GM23338 (cell line): ENCODE measurements around the gene PTPN21. TPM values are rescaled to one million over a fixed set of nuclear protein-coding genes. Genes with fewer than 3 reads are reported as not detected.

Source experiments
- ATAC-seq: fragments of 200-7000 bp; cut with Tn5 transposase; 3 replicates; pipeline ENCODE4 v1.9.1; 2020
- DNase-seq: peaks from one replicate; pipeline ENCODE4 v3.0.0-alpha.2; 2015; ENCODE audit warnings: low spot score
- H2AFZ ChIP-seq: fragments of 200-600 bp; sonication (generic); 2 replicates; pipeline ENCODE4 v1.8.0; 2016; ENCODE audit warnings: antibody characterized with exemption, mild to moderate bottlenecking, moderate library complexity
- H3F3A ChIP-seq: fragments of 200-600 bp; sonication (generic); replicated peaks from 2 replicates; pipeline ENCODE4 v1.8.0; 2017; ENCODE audit warnings: antibody characterized with exemption, mixed run types, low read depth
- H3K27ac ChIP-seq: fragments of 200-600 bp; sonication (generic); 2 replicates; pipeline ENCODE4 v1.6.1; 2016; ENCODE audit warnings: low read depth
- H3K27me3 ChIP-seq: fragments of 200-600 bp; sonication (generic); 2 replicates; pipeline ENCODE4 v1.8.0; 2016; ENCODE audit warnings: mild to moderate bottlenecking, mixed run types, moderate library complexity; ENCODE audit not compliant: insufficient read depth
- H3K36me3 ChIP-seq: fragments of 200-600 bp; sonication (generic); 2 replicates; pipeline ENCODE4 v1.8.0; 2016; ENCODE audit warnings: mild to moderate bottlenecking; ENCODE audit not compliant: insufficient read depth
- H3K4me1 ChIP-seq: fragments of 200-600 bp; sonication (generic); 2 replicates; pipeline ENCODE4 v1.8.0; 2016; ENCODE audit warnings: mild to moderate bottlenecking, moderate library complexity; ENCODE audit not compliant: insufficient read depth
- H3K4me2 ChIP-seq: fragments of 200-600 bp; sonication (generic); 2 replicates; pipeline ENCODE4 v1.7.1; 2017; ENCODE audit warnings: mixed run types
- H3K4me3 ChIP-seq: fragments of 200-600 bp; sonication (generic); 2 replicates; pipeline ENCODE4 v1.6.1; 2016; ENCODE audit warnings: mixed run types
- H3K79me2 ChIP-seq: fragments of 200-600 bp; sonication (generic); replicated peaks from 2 replicates; pipeline ENCODE4 v1.8.0; 2017; ENCODE audit warnings: mild to moderate bottlenecking; ENCODE audit not compliant: insufficient read depth
- H3K9me2 ChIP-seq: fragments of 200-600 bp; sonication (generic); 2 replicates; pipeline ENCODE4 v1.8.0; 2017; ENCODE audit not compliant: insufficient read depth
- H4K20me1 ChIP-seq: fragments of 200-600 bp; sonication (generic); replicated peaks from 2 replicates; pipeline ENCODE4 v1.8.0; 2017; ENCODE audit warnings: mild to moderate bottlenecking; ENCODE audit not compliant: insufficient read depth
- H3K27ac Mint-ChIP-seq: 2 replicates; pipeline ENCODE4 v1.8.0; 2020; ENCODE audit warnings: inconsistent platforms, mild to moderate bottlenecking, moderate library complexity, mixed read lengths
- H3K27me3 Mint-ChIP-seq: 3 replicates; pipeline ENCODE4 v1.8.0; 2022; ENCODE audit warnings: low read depth, mild to moderate bottlenecking, moderate library complexity, mixed read lengths, inconsistent platforms; ENCODE audit not compliant: insufficient read depth, poor library complexity
- H3K36me3 Mint-ChIP-seq: 3 replicates; pipeline ENCODE4 v1.8.0; 2021; ENCODE audit warnings: low read depth, mild to moderate bottlenecking, inconsistent platforms, moderate library complexity, mixed read lengths
- H3K4me1 Mint-ChIP-seq: 3 replicates; pipeline ENCODE4 v1.8.0; 2020; ENCODE audit warnings: mild to moderate bottlenecking, inconsistent platforms, mixed read lengths
- H3K4me3 Mint-ChIP-seq: 3 replicates; pipeline ENCODE4 v1.8.0; 2021; ENCODE audit warnings: moderate library complexity, mild to moderate bottlenecking, inconsistent platforms, mixed read lengths
- H3K9me3 Mint-ChIP-seq: 3 replicates; pipeline ENCODE4 v1.8.0; 2020; ENCODE audit warnings: moderate library complexity, mild to moderate bottlenecking, inconsistent platforms, mixed read lengths
- CREB1 ChIP-seq: fragments of 250-450 bp; sonication (Bioruptor Pico); IDR thresholded peaks from 2 replicates; pipeline ENCODE4 v1.5.0; 2020; ENCODE audit warnings: low read depth, mild to moderate bottlenecking, moderate library complexity
- CTCF ChIP-seq, 2 experiments: fragments of 200-600 bp in 1 of 2; sonication (generic) in 1 of 2; conservative IDR thresholded peaks; 2 replicates each; pipeline versions ENCODE4 v1.5.1 to v1.6.1; 2016 to 2017; ENCODE audit warnings: antibody characterized with exemption in 2 of 2, low read depth in 2 of 2, mild to moderate bottlenecking in 2 of 2, moderate library complexity in 1 of 2
- ETS1 ChIP-seq: IDR thresholded peaks from 2 replicates; pipeline ENCODE4 v1.6.1; 2016; ENCODE audit warnings: antibody characterized with exemption
- EZH2 ChIP-seq: fragments of 200-600 bp; sonication (generic); IDR thresholded peaks from one replicate; pipeline ENCODE4 v1.8.0; 2017; ENCODE audit warnings: antibody characterized with exemption, mild to moderate bottlenecking, low read depth; ENCODE audit not compliant: unreplicated experiment
- EZH2phosphoT487 ChIP-seq: fragments of 200-600 bp; sonication (generic); IDR thresholded peaks from one replicate; pipeline ENCODE4 v1.8.1; 2018; ENCODE audit warnings: antibody characterized with exemption; ENCODE audit not compliant: unreplicated experiment
- JUNB ChIP-seq: IDR thresholded peaks from one replicate; pipeline ENCODE4 v1.6.1; 2016; ENCODE audit warnings: antibody characterized with exemption; ENCODE audit not compliant: unreplicated experiment
- NANOG ChIP-seq: IDR thresholded peaks from 2 replicates; pipeline ENCODE4 v1.6.1; 2016; ENCODE audit warnings: antibody characterized with exemption, borderline replicate concordance
- POLR2AphosphoS5 ChIP-seq: IDR thresholded peaks from 2 replicates; pipeline ENCODE4 v1.6.1; 2016; ENCODE audit warnings: antibody characterized with exemption, low read depth
- STAT1 ChIP-seq: IDR thresholded peaks from one replicate; pipeline ENCODE4 v1.6.1; 2016; ENCODE audit warnings: antibody characterized with exemption; ENCODE audit not compliant: unreplicated experiment
- ZNF114 ChIP-seq: fragments of 250-450 bp; sonication (Bioruptor Pico); IDR thresholded peaks from 2 replicates; pipeline ENCODE4 v1.5.0; 2020; ENCODE audit warnings: mild to moderate bottlenecking, moderate library complexity
- ZNF331 ChIP-seq: fragments of 250-450 bp; sonication (Bioruptor Pico); IDR thresholded peaks from 2 replicates; pipeline ENCODE4 v1.5.0; 2020; ENCODE audit warnings: low read depth, mild to moderate bottlenecking, moderate library complexity
- ZNF462 ChIP-seq: fragments of 250-450 bp; sonication (Bioruptor Pico); IDR thresholded peaks from 2 replicates; pipeline ENCODE4 v1.5.0; 2020; ENCODE audit warnings: mild to moderate bottlenecking, moderate library complexity
- polyA plus RNA-seq: library from polyadenylated mRNA; unstranded; fragments of >200 nt; fragmentation: Nextera tagmentation; extraction: Ambion mirVana; gene quantifications from 2 replicates; pipeline ENCODE4 v1.2.1, GENCODE V29; 2016
- total RNA-seq: library from RNA; depleted of rRNA; stranded (reverse); fragments of >200 nt; shearing (Covaris generic); gene quantifications from 2 replicates; pipeline ENCODE4 v1.2.3, GENCODE V29; 2014
- TF ChIP-seq, protein P1 (sequence below): IDR thresholded peaks from one replicate; pipeline ENCODE4 v1.6.1; 2018; ENCODE audit warnings: antibody characterized with exemption; ENCODE audit not compliant: unreplicated experiment

Gene PTPN21
- total and polyA plus RNA-seq, 2 experiments from 2014 or later, result 2.7 to 5.6 TPM

GRCh38 chr14:88568196-88568595 is 13.4 kb upstream of the PTPN21 start (continued):
- TF ChIP-seq EZH2 (no peak), EZH2phosphoT487 (no peak), POLR2AphosphoS5 (no peak)

DNA sequence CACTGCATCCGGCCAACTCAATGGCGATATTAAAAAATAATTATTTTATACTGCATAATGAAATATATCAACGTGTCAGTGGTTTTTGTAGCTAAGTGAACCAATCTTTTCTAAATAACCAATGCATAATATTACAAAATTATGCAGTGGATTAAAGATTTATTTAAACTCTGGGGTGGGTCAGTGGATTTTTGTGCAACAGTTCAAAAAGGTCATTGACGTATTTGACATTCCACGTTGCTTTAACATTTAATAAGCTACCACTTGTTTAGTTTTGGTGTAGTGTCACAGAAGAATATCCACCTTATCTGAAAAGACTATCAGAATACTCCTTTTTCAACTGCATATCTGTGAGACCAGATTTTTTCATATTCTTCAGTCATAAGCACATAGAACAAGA is 10.6 kb upstream of the PTPN21 start:
- Mint-ChIP-seq H3K27me3 (peaks cover 11% of the 10 kb centered on the region), H3K4me3 (no peak overlapping the region), H3K4me1 (peaks cover 19% of the 10 kb centered on the region), H3K27ac (no peak overlapping the region), H3K9me3 (no peaks in the 10 kb centered on the region; the same call in 2 of the 3 replicates), H3K36me3 (peaks cover 46% of the 10 kb centered on the region)
- Histone ChIP-seq H3F3A (no peaks in the 10 kb centered on the region), H2AFZ (no peak overlapping the region), H3K4me3 (no peak overlapping the region), H3K79me2 (peaks cover 37% of the 10 kb centered on the region), H4K20me1 (peaks cover 13% of the 10 kb centered on the region; the same call in 1 of the 2 replicates), H3K9me2 (no peaks in the 10 kb centered on the region), H3K4me2 (no peak overlapping the region), H3K36me3 (peaks cover 28% of the 10 kb centered on the region), H3K27ac (no peak overlapping the region), H3K4me1 (peaks cover 13% of the 10 kb centered on the region), H3K27me3 (no peaks in the 10 kb centered on the region)
- ATAC-seq, result no peak
- no peak for DNase-seq
- no peak for TF ChIP-seq STAT1
- TF ChIP-seq ZNF331 (CRISPR knock-in tag), result no peak
- TF ChIP-seq POLR2AphosphoS5, result no peak
- TF ChIP-seq JUNB, result no peak
- no peak for TF ChIP-seq EZH2
- no peak for TF ChIP-seq CREB1 (CRISPR knock-in tag)
- TF ChIP-seq, protein P1, sequence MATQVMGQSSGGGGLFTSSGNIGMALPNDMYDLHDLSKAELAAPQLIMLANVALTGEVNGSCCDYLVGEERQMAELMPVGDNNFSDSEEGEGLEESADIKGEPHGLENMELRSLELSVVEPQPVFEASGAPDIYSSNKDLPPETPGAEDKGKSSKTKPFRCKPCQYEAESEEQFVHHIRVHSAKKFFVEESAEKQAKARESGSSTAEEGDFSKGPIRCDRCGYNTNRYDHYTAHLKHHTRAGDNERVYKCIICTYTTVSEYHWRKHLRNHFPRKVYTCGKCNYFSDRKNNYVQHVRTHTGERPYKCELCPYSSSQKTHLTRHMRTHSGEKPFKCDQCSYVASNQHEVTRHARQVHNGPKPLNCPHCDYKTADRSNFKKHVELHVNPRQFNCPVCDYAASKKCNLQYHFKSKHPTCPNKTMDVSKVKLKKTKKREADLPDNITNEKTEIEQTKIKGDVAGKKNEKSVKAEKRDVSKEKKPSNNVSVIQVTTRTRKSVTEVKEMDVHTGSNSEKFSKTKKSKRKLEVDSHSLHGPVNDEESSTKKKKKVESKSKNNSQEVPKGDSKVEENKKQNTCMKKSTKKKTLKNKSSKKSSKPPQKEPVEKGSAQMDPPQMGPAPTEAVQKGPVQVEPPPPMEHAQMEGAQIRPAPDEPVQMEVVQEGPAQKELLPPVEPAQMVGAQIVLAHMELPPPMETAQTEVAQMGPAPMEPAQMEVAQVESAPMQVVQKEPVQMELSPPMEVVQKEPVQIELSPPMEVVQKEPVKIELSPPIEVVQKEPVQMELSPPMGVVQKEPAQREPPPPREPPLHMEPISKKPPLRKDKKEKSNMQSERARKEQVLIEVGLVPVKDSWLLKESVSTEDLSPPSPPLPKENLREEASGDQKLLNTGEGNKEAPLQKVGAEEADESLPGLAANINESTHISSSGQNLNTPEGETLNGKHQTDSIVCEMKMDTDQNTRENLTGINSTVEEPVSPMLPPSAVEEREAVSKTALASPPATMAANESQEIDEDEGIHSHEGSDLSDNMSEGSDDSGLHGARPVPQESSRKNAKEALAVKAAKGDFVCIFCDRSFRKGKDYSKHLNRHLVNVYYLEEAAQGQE, result no peak
- no peak for TF ChIP-seq CTCF (conservative IDR thresholded peaks at IDR 0.05; ENCODE audit: low read depth in 2 of 2)
- no peak for TF ChIP-seq EZH2phosphoT487
- TF ChIP-seq ZNF462, result no peak
- TF ChIP-seq ETS1, result no peak
- TF ChIP-seq ZNF114 (CRISPR knock-in tag), result no peak
- no peak for TF ChIP-seq NANOG
